GM12873 (cell line): ENCODE data around the gene PDE8A.

ENCODE experiments used
- CTCF ChIP-seq: IDR thresholded peaks from 2 replicates; pipeline ENCODE4 v1.5.1; 2012; ENCODE audit warnings: low read depth, mild to moderate bottlenecking, moderate library complexity, low read length, control low read depth; ENCODE audit not compliant: insufficient read depth; ENCODE audit errors: missing control alignments

Gene PDE8A

GRCh38 chr15:84973492-84974460 lies 7.9 kb upstream of the PDE8A start:
- no peak for TF ChIP-seq CTCF

GRCh38 chr15:84975871-84976351 lies 5.7 kb upstream of the PDE8A start:
- TF ChIP-seq CTCF: no peak

GRCh38 chr15:84976746-84977345 lies 4.8 kb upstream of the PDE8A start:
- TF ChIP-seq CTCF: no peak

GRCh38 chr15:84979651-84980050 lies 2.0 kb upstream of the PDE8A start:
- TF ChIP-seq CTCF: no peak

GRCh38 chr15:84980196-84981053 lies 1.2 kb upstream of the PDE8A start:
- TF ChIP-seq CTCF: no peak

- TF ChIP-seq CTCF: no peak
Measured at GRCh38 chr15:84981054-84981710, 474 bp upstream of the PDE8A start.
